OCI-LY1 (cell line): ENCODE results near the gene ESYT2.

Experiments
- H2AFZ ChIP-seq: fragments of 200-600 bp; sonication (generic), shearing (Covaris generic); 2 replicates; pipeline ENCODE4 v1.6.0; 2014; ENCODE audit warnings: antibody characterized with exemption, mild to moderate bottlenecking, low read length
- H3F3A ChIP-seq: fragments of 200-600 bp; sonication (generic), shearing (Covaris generic); 2 replicates; pipeline ENCODE4 v1.6.0; 2014; ENCODE audit warnings: mild to moderate bottlenecking, antibody characterized with exemption, low read length, moderate library complexity; ENCODE audit not compliant: insufficient read depth
- H3K27ac ChIP-seq: fragments of 200-600 bp; sonication (generic); 2 replicates; pipeline ENCODE4 v1.5.1; 2014; ENCODE audit warnings: low read length, mixed run types, mild to moderate bottlenecking, low read depth; ENCODE audit not compliant: poor library complexity, severe bottlenecking
- H3K27me3 ChIP-seq: fragments of 200-600 bp; sonication (generic); 2 replicates; pipeline ENCODE4 v1.6.0; 2014; ENCODE audit warnings: antibody characterized with exemption, mild to moderate bottlenecking, low read length, moderate library complexity; ENCODE audit not compliant: insufficient read depth
- H3K36me3 ChIP-seq: fragments of 200-600 bp; sonication (generic); 2 replicates; pipeline ENCODE4 v1.6.1; 2014; ENCODE audit warnings: mild to moderate bottlenecking, antibody characterized with exemption, low read length, moderate library complexity, mixed read lengths; ENCODE audit not compliant: insufficient read depth
- H3K4me1 ChIP-seq: fragments of 200-600 bp; sonication (generic); 2 replicates; pipeline ENCODE4 v1.5.1; 2014; ENCODE audit warnings: mild to moderate bottlenecking, low read length, moderate library complexity; ENCODE audit not compliant: insufficient read depth, severe bottlenecking
- H3K4me2 ChIP-seq: fragments of 200-600 bp; sonication (generic), shearing (Covaris generic); 2 replicates; pipeline ENCODE4 v1.6.1; 2014; ENCODE audit warnings: low read length
- H3K4me3 ChIP-seq: fragments of 200-600 bp; sonication (generic); 2 replicates; pipeline ENCODE4 v1.5.1; 2014; ENCODE audit warnings: low read length, low read depth, mild to moderate bottlenecking, mixed read lengths; ENCODE audit not compliant: poor library complexity, severe bottlenecking
- H3K79me2 ChIP-seq: fragments of 200-600 bp; shearing (Covaris generic); 2 replicates; pipeline ENCODE4 v1.6.1; 2016; ENCODE audit warnings: mixed run types, low read length, mixed read lengths; ENCODE audit not compliant: insufficient read depth
- H3K9ac ChIP-seq: fragments of 200-600 bp; sonication (generic), shearing (Covaris generic); 2 replicates; pipeline ENCODE4 v1.6.1; 2014; ENCODE audit warnings: mild to moderate bottlenecking, low read length, mixed read lengths
- H3K9me2 ChIP-seq: fragments of 200-600 bp; sonication (generic), shearing (Covaris generic); 2 replicates; pipeline ENCODE4 v1.6.1; 2014; ENCODE audit warnings: low read depth, mild to moderate bottlenecking, low read length, mixed read lengths
- H3K9me3 ChIP-seq: fragments of 200-600 bp; shearing (Covaris generic); 2 replicates; pipeline ENCODE4 v1.6.1; 2014; ENCODE audit warnings: low read length, mixed read lengths
- H4K20me1 ChIP-seq: fragments of 200-600 bp; sonication (generic), shearing (Covaris generic); 2 replicates; pipeline ENCODE4 v1.6.0; 2016; ENCODE audit warnings: mild to moderate bottlenecking, low read length; ENCODE audit not compliant: insufficient read depth
- EZH2 ChIP-seq: fragments of 200-600 bp; sonication (generic), shearing (Covaris generic); IDR thresholded peaks from 2 replicates; pipeline ENCODE4 v1.8.0; 2017; ENCODE audit warnings: borderline replicate concordance, mixed run types, mild to moderate bottlenecking, antibody characterized with exemption, low read length, moderate library complexity, mixed read lengths
- TF ChIP-seq, protein P1 (sequence below): fragments of 200-600 bp; sonication (generic), shearing (Covaris generic); IDR thresholded peaks from 2 replicates; pipeline ENCODE4 v1.5.1; 2017; ENCODE audit warnings: mild to moderate bottlenecking, antibody characterized with exemption, low read length, moderate library complexity, mixed read lengths

The ESYT2 gene

DNA sequence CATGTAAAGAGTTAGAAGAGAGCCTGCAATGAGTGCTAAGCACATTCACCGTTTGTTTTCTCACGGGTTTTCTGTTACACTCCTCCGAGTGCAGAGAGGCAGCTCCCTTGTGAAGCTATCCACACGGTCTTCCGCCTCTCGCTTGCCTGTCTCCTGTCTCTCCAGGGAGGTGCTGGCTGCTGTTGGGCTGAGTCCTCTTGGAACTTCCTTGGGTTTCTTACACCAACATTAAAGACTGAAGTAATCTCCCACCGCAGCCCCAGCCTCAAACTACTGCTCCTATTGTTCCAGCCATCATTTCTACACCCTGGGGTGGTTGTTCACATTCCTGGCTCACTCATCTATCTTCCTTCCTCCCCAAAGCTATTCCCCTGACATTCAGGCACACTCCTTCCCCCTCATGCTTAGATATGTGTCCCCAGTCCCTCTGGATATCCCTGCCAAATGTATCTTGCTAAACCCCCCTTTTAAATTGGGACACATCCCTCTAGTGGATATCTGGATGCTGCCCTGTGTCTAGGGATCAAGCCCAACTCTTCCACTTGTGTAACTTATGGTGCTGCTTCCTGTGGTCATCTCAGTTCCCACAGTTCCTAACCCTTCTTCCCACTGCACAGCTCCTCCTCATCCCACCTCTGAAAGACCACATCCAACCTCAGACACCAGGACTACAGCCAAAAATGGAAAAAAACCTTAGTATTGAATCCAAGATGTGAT, 14.1 kb downstream of the ESYT2 start:
- no peaks in the 10 kb centered on the region for H3K9me3 ChIP-seq
- no peaks in the 10 kb centered on the region for H3K9me2 ChIP-seq
- no peak overlapping the region for H3K27ac ChIP-seq
- no peak overlapping the region for H2AFZ ChIP-seq
- H3F3A ChIP-seq: no peaks in the 10 kb centered on the region; the same call in 1 of the 2 replicates
- H4K20me1 ChIP-seq: 0 out of 2 replicates have a peak, but pooled peaks cover 3% of the 10 kb centered on the region
- peaks cover 36% of the 10 kb centered on the region for H3K4me1 ChIP-seq
- no peak overlapping the region for H3K4me2 ChIP-seq
- no peaks in the 10 kb centered on the region for H3K36me3 ChIP-seq
- H3K79me2 ChIP-seq: 0 out of 2 replicates have a peak, but pooled peaks cover 3% of the 10 kb centered on the region
- no peak for TF ChIP-seq EZH2
- TF ChIP-seq, protein P1, sequence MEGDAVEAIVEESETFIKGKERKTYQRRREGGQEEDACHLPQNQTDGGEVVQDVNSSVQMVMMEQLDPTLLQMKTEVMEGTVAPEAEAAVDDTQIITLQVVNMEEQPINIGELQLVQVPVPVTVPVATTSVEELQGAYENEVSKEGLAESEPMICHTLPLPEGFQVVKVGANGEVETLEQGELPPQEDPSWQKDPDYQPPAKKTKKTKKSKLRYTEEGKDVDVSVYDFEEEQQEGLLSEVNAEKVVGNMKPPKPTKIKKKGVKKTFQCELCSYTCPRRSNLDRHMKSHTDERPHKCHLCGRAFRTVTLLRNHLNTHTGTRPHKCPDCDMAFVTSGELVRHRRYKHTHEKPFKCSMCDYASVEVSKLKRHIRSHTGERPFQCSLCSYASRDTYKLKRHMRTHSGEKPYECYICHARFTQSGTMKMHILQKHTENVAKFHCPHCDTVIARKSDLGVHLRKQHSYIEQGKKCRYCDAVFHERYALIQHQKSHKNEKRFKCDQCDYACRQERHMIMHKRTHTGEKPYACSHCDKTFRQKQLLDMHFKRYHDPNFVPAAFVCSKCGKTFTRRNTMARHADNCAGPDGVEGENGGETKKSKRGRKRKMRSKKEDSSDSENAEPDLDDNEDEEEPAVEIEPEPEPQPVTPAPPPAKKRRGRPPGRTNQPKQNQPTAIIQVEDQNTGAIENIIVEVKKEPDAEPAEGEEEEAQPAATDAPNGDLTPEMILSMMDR: no peak
- H3K27me3 ChIP-seq: no peaks in the 10 kb centered on the region
- no peak overlapping the region for H3K4me3 ChIP-seq
- no peak overlapping the region for H3K9ac ChIP-seq

DNA sequence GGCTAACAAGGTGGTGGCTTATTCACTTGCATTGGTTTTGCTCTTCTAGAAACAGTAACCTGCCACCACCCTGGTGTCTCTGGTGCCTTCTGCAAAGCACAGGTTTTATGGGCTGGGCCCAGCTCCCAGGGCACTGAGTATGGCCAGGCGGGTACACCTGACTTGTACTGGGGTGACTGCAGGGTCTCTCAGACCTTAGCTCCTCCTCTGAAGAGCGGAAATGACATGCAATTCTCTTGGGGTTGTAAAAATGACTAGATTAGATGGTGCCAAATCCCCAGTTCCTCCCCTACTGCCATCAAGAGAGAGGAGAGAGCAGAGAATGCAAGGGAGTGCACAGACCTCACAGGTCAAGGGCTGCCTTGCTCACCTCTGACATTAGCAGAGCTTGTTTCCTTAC, 14.7 kb downstream of the ESYT2 start:
- Histone ChIP-seq H3F3A (no peaks in the 10 kb centered on the region), H3K9me3 (no peaks in the 10 kb centered on the region), H3K4me2 (no peak overlapping the region), H3K36me3 (no peaks in the 10 kb centered on the region), H3K27ac (no peak overlapping the region), H3K9ac (no peak overlapping the region), H3K4me1 (peaks cover 36% of the 10 kb centered on the region), H3K4me3 (no peak overlapping the region), H4K20me1 (no peaks in the 10 kb centered on the region), H3K79me2 (0 out of 2 replicates have a peak, but pooled peaks cover 3% of the 10 kb centered on the region), H2AFZ (no peak overlapping the region), H3K27me3 (no peaks in the 10 kb centered on the region), H3K9me2 (no peaks in the 10 kb centered on the region)
- TF ChIP-seq, protein P1: no peak
- TF ChIP-seq EZH2: no peak

DNA sequence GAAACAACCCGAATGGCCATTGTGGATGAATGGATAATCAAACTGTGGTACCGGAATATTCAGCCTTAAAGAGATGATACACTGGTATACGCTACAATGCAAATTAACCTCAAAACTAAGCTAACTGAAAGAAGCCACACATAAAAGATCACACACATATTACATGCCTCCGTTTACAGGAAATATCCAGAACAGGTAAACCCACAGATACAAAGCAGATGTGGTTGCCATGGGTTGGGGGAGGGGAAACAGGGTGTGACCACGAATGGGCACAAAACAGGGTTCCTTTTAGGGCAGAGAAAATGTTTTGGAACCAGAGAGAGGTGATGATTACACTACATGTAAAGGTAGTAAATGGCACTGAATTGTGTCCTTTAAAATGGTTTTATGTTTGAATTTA, 16.6 kb downstream of the ESYT2 start:
- Histone ChIP-seq H3K4me1 (peaks cover 19% of the 10 kb centered on the region), H3K79me2 (no peaks in the 10 kb centered on the region), H3K9ac (no peak overlapping the region), H3K36me3 (peaks cover 11% of the 10 kb centered on the region; the same call in 1 of the 2 replicates), H3K27ac (no peak overlapping the region), H3F3A (no peaks in the 10 kb centered on the region), H3K9me3 (peaks cover 3% of the 10 kb centered on the region; the same call in 1 of the 2 replicates), H4K20me1 (no peaks in the 10 kb centered on the region), H3K9me2 (no peaks in the 10 kb centered on the region), H3K4me2 (no peak overlapping the region), H3K27me3 (no peaks in the 10 kb centered on the region), H3K4me3 (no peak overlapping the region), H2AFZ (no peak overlapping the region)
- no peak for TF ChIP-seq EZH2
- TF ChIP-seq, protein P1: no peak
